GM18520 (cell line): ENCODE results near the gene GGT7.
"Not testable (repeated sequence)": the region's sequence is repeated elsewhere in the genome, so short reads cannot be mapped to it uniquely, and the experiment has no call there.

Experiments used
- ATAC-seq: cut with Tn5 transposase; IDR thresholded peaks from one replicate; pipeline ENCODE4 v1.9.1; 2021; ENCODE audit not compliant: unreplicated experiment

GGT7 gene

DNA sequence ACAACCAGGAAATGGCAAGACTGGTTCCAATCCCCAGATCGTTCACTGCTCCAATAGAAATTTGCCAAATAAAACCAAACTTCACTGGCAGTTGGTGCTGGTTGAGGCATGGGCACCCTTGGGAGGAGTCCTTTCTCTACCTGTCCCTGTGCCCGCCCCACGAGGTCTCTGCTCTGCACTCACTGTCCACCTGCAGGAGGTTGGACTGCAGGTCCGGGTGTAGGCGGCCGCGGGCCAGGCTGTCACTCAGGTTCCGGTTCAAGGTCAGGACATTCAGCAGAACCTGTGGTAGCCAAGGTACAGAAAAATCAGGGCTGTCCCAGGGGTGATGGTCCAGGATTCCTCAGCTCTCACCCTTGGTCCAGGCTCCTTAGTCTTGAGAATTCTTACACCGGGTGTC, 22.9 kb downstream of the GGT7 start:
- no peak for ATAC-seq

GRCh38 chr20:34848597-34848996, 24.1 kb downstream of the GGT7 start:
- ATAC-seq: no peak

DNA sequence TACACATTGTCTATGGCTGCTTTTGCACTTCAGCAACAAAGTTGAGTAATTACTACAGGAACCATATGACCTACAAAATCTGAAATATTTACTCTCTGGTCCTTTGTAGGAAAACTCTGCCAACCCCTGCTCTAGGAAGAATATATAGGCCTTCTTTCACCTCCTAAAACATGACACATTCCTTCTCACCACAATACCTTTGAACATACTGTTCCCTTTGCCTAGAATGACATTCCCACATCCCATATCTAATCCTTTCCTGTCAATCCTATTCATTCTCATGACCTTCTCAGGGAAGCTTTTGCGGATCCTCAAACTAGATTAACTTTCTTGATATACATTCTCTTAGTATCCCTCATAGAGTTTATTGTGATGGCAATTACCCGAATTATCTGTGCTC, 29.2 kb downstream of the GGT7 start:
- ATAC-seq: no peak

- ATAC-seq: no peak
These were observed 30.5 kb downstream of the GGT7 start for GRCh38 chr20:34842143-34842542.

DNA sequence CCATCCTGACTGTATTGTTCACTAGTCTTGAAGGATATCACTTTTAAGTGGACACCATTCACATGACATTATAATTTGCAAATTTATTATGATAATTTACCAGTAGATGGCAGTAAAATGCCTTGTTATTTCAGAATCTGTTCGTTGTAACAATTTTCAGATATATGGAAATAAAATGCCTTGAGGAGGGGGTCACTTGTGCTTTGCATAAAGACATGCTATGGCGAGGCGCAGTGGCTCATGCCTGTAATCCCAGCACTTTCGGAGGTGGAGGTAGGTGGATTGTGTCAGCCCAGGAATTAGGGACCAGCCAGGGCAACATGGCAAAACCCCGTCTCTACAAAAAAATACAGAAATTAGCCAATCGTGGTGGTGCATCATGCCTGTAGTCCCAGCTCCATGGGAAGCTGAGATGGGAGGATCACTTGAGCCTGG, 38.2 kb downstream of the GGT7 start:
- ATAC-seq: no peak

GRCh38 chr20:34831936-34832335, 40.7 kb downstream of the GGT7 start:
- ATAC-seq: no peak

- ATAC-seq: no peak
These were observed 43.5 kb downstream of the GGT7 start for GRCh38 chr20:34829191-34829590.

GRCh38 chr20:34825530-34826362, 46.9 kb downstream of the GGT7 start, which contains the start of gene NCOA6:
Gene NCOA6 (minus strand): TSS chr20:34825651. CDS start chr20:34782355, 43,296 bp downstream.
- peak; percentile 41 for ATAC-seq

DNA sequence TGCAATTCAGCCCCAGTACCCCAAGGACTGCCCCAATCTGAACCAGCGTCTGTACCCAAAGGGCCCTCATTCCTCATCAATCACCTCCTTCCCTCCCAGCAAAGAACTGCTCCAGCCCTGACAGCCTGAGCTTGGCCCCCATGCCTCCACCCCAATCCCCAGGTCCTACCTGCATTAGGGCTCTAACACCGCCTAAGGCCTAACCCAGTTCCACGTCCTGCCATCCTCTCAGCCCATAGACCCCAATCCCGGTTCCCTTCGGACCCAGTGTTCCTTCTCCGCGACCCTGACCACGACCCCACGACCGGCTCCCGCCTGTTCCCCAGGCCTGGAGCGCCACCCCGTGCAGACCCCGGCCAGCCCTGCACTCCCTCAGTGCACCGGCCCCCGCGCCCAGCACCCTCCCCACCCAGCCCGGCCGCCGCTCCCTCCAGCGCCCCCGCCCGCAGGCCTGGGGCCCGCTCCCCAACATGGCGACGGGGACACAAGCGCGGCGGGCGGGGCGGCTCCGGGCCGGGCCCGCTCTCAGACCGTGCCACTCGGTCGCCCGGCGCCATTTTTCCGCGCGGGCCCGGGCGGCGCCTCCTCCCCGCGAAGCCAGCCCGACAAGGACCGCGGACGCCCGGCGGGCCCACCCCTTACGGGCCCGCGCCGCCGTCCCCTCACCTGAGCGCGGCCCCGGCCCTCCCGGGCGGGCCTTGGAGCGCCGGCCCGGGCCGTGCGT, 47.7 kb downstream of the GGT7 start:
- ATAC-seq: peak; percentile 62

DNA sequence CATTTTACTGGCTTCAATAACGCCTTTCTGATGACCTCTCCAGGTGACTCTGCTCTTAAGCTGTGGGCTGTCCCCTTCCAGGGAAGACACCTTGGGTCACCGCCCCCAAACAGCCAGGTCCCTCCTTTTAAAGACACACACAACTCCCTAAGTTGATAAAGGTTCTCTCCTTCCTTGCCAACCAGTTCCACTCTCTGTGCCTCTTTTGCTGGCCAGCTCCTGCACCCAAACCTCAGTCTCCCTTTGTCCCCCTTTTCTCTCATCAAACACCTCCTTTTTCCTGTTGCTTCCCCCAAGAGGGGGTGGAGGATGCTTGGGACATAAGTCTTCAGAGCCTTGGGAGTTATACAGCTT, 48.2 kb downstream of the GGT7 start:
- ATAC-seq: peak; percentile 45

DNA sequence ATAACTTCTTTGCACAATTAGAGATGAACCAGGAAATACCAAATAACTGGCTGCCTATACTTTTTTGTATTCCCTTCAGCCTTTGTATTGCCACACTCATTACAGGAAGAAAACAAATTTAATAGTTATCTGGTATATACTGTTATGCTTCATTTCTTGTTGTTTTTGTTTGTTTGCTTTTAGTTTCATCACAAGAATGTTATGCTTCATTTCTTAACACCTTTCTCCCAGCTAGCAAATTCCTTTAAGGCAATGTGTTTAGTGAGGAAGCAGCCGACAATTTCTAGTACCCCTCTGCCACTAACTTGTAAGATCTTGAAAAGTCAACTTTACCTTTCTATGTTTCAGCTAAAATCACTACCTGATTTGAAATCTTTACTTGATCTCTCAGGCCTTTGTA, 48.6 kb downstream of the GGT7 start:
- ATAC-seq: no peak

- no peak for ATAC-seq
These were observed 51.7 kb downstream of the GGT7 start for GRCh38 chr20:34820805-34821578.

DNA sequence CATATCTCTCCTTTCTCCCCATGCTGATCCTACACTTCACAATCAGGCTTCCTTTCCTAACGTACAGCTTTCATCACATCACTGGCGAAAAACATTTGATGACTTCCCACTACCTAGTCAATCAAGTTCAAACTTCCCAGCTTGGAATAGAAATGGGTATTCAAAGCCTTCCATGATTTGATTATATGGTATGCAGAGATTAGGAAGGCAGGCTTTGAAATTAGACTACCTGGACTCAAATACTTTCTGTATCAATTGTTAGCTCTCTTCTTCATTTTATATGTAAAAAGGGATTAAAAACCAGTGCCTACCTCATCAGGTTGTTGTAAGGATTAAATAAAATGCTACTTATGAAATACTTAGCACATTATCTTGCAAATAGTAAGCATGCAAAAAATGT, 54.9 kb downstream of the GGT7 start:
- ATAC-seq: no peak

- ATAC-seq: no peak
These were observed 55.6 kb downstream of the GGT7 start for GRCh38 chr20:34817072-34817471.

GRCh38 chr20:34815636-34816035, 57.0 kb downstream of the GGT7 start:
- ATAC-seq: no peak

DNA sequence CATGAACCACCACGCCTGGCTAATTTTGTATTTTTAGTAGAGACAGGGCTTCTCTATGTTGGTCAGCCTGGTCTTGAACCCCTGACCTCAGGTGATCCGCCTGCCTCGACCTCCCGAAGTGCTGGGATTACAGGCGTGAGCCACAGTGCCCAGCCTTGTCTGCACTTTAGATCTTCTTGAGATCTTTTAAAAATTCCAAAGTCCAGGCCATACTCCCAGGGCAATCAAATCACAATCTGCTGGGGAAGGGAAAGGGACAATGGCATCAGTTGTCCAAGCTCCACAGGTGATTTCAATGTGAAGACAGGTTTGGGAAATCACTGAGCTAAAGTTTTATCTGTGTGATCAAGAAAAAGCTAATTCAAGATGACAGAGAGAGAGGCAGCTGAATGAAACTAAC, 64.1 kb downstream of the GGT7 start:
- ATAC-seq: no peak

GRCh38 chr20:34807944-34808465, 64.7 kb downstream of the GGT7 start:
- not testable (repeated sequence) for ATAC-seq

DNA sequence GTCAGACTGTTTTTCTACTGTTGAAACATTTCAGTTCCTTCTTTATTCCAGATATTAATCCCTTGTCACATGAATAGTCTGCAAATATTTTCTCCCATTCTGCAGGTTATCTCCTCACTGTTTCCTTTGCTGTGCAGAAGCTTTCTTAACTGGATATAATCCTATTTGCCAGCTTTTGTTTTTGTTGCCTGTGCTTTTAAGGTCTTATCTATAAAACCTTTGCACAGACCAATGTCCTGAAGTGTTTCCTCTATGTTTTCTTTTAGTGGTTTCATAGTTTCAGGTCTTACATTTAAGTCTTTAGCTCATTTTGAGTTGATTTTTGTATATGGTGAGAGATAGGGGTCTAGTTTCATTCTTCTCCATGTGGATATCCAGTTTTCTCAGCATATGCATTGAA, 66.4 kb downstream of the GGT7 start:
- no peak for ATAC-seq

DNA sequence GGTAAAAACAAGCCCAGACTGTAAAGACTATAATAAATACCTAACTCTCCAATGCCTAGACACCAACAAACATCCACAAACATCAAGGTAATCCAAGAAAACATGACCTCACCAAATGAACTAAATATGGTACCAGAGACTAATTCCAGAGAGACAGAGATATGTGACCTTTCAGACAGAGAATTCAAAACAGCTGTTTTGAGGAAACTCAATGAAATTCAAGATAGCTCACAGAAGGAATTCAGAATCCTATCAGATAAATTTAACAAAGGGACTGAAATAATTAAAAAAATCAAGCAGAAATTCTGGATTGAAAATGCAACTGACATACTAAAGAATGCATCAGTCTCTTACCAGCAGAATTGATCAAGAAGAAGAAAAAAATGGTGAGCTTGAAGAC, 73.8 kb downstream of the GGT7 start:
- no peak for ATAC-seq

DNA sequence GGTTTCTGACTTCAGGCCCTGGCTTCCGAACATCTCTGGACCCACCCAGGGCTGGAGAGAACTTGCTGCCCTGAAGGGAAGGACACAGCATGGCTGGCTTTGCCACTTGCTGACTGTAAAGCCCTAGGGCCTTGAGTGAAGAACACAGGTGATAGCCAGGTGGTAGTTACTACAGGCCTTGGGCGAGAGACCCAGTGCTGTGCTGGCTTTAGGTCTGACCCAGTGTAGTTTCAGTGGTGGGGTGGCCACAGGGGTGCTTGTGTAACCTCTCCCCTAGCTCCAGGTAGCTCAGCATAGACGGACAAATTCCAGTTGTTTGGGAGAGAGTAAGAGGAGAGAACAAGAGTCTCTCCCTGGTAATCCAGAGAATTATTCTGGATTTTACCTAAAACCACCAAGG, 74.3 kb downstream of the GGT7 start:
- ATAC-seq: no peak
